GM12875 (cell line): ENCODE results near the gene PITPNC1.

Experiments used
- H3K4me3 ChIP-seq: one replicate; pipeline ENCODE4 v1.5.1; 2011; ENCODE audit warnings: low read depth, low read length, control low read depth
- CTCF ChIP-seq: IDR thresholded peaks from 2 replicates; pipeline ENCODE4 v1.5.1; 2011; ENCODE audit warnings: low read depth, mild to moderate bottlenecking, control low read depth, inconsistent platforms, low read length, moderate library complexity, borderline replicate concordance; ENCODE audit not compliant: insufficient read depth

PITPNC1 gene

GRCh38 chr17:67496286-67496685, 119.2 kb downstream of the PITPNC1 start:
- no peak overlapping the region for H3K4me3 ChIP-seq
- TF ChIP-seq CTCF: no peak

DNA sequence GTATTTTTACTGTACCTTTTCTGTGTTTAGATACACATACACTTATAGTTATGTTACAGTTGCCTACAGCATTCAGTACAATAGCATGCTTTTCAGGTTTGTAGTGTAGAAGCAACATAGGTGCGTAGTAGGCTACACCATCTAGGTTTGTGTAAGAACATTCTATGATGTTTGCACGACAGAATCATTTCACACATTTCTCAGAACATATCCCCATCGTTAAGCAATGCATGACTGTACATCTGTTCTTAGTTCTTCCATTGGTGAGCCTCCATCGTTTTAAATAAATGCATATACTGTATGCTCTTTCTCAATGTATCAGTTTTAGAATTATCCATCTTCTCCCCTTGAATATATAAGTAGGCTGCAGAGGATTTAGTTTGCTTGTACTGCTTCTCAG, 122.6 kb downstream of the PITPNC1 start:
- no peak for TF ChIP-seq CTCF
- H3K4me3 ChIP-seq: no peak overlapping the region

GRCh38 chr17:67500261-67500660, 123.2 kb downstream of the PITPNC1 start:
- no peak overlapping the region for H3K4me3 ChIP-seq
- no peak for TF ChIP-seq CTCF

DNA sequence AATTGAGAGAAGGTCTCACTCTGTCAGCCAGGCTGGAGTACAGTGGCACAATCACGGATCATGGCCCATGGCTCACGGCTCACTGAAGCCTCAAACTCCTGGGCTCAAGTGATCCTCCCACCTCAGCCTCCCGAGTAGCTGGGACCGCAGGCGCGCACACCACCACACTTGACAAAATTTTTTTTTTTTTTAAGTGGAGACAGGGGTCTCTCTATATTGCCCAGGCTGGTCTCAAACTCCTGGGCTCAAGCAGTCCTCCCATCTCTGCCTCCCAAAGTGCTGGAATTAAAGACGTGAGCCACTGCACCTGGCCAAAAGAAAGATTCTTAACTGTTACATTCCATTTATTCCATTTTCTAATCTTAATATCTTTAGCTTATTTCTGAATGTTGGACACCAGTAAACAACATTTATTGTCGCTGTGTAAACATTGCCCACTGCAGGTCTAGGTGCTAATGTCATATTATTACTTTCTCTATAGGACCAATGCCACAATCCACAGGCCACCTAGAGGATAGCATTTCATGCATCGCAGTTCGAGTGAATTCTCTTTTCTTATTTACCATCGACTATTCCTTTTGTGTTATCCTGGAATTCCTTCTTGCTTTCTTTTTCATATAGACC, 123.7 kb downstream of the PITPNC1 start:
- no peak for TF ChIP-seq CTCF

DNA sequence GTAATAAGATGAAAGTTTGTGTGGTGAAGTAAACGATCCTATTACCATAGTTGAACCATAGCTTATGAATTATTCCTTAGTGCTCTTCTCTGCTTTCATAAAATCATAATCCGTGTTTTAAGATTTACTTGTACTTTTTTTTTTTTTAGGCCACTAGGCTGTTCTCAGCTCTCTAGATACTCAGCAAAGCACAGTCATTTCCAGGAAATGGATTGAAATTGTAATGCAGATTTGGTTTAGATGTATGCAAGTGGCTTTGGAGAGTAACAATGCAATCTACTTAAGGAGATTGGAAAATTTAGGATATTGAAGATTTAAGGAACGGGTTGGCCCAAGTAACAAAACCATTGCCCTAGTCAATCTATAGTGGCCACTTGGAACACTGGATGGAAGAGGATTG, 125.1 kb downstream of the PITPNC1 start:
- no peak overlapping the region for H3K4me3 ChIP-seq
- no peak for TF ChIP-seq CTCF

More for the DNA sequence above, 123.7 kb downstream of the PITPNC1 start:
- no peak overlapping the region for H3K4me3 ChIP-seq

DNA sequence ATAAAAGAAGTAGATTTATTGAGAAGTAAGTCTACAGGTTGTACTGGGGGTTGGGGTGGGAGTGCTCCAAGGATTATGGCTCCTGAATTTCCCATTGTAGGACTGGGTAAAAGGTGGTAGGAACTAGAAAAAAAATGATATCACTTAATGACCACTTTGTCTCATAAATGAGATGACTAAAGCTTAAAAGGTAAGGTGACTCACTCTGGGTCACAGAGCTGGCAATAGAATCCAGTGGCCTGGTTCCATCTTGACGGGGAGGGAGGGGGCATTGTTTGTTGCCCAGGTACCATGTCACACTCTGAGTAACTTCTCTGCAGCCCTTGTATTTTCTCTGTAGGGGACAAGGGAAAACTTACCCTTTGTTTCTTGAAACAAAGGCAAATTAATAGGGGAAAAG, 126.1 kb downstream of the PITPNC1 start:
- no peak overlapping the region for H3K4me3 ChIP-seq
- no peak for TF ChIP-seq CTCF

GRCh38 chr17:67503739-67504138, 126.7 kb downstream of the PITPNC1 start:
- H3K4me3 ChIP-seq: no peak overlapping the region
- TF ChIP-seq CTCF: no peak
